ENCODE results near the gene ACSL4.
"Not testable (repeated sequence)": the region's sequence is repeated elsewhere in the genome, so short reads cannot be mapped to it uniquely, and the experiment has no call there.

ACSL4 gene

DNA sequence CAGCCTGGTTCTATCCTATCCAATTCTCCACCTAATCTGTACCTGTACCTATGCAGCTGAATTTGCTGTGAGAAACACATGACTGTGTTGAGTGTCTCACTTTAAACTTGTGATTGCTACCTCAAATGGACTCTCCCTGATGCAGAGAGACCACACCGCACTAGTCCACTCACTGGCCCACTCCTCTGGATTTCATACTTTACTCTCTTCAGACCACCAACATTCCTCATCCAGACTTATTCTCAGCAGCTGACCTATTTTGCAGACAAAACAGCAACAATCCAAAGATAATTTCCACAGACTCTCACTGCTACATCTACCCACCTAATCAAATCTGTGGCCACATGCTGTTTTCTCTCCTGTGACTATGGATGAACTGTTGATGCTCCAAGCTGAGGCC lies 45.2 kb downstream of the ACSL4 start:
- POLR2A ChIA-PET (ENCODE audit: low non-redundant PET) = no interaction called here
- no peak for DNase-seq (ENCODE audit: low spot score)
- CTCF ChIA-PET = no interaction called here

GRCh38 chrX:109685656-109686078 lies 47.4 kb downstream of the ACSL4 start:
- TF ChIP-seq CTCF (conservative IDR thresholded peaks at IDR 0.05; ENCODE audit: low read depth) = no peak
- ChIA-PET CTCF (interaction anchor here (0.7 kb wide), 1 partner anchor 24 kb away, joined by 5 read pairs; no protein-coding TSS in a partner anchor), POLR2A (ENCODE audit: low non-redundant PET) (no interaction called here)
- DNase-seq (ENCODE audit: low spot score) = no peak
- H3K27ac ChIP-seq = no peak overlapping the region

More for the DNA sequence above, 45.2 kb downstream of the ACSL4 start:
- H3K27ac ChIP-seq = no peak overlapping the region
- TF ChIP-seq CTCF (conservative IDR thresholded peaks at IDR 0.05; ENCODE audit: low read depth) = no peak

DNA sequence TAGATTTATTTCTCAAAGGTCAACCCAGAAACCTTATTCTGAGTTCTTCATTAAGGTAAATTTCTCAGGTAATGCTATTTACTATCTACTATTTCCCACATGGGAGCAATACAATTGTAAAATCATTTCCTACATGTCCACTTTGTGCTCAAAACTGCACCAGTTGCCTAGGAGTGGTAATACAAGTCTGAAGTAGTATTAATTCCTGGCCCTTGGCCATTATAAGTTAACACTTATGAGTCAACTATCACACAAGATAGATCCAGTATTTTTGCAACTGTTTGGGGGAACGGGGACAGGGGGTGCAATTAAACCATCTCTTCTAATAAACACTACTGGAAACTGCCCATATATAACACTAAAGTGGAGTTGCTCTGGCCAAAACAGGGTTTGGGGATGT lies 48.9 kb downstream of the ACSL4 start:
- TF ChIP-seq CTCF (conservative IDR thresholded peaks at IDR 0.05; ENCODE audit: low read depth) = no peak
- no peak overlapping the region for H3K27ac ChIP-seq
- POLR2A ChIA-PET (ENCODE audit: low non-redundant PET) = no interaction called here
- CTCF ChIA-PET = interaction anchor here (0.7 kb wide), 1 partner anchor 173 kb away, joined by 3 read pairs; no protein-coding TSS in a partner anchor
- no peak for DNase-seq (ENCODE audit: low spot score)

DNA sequence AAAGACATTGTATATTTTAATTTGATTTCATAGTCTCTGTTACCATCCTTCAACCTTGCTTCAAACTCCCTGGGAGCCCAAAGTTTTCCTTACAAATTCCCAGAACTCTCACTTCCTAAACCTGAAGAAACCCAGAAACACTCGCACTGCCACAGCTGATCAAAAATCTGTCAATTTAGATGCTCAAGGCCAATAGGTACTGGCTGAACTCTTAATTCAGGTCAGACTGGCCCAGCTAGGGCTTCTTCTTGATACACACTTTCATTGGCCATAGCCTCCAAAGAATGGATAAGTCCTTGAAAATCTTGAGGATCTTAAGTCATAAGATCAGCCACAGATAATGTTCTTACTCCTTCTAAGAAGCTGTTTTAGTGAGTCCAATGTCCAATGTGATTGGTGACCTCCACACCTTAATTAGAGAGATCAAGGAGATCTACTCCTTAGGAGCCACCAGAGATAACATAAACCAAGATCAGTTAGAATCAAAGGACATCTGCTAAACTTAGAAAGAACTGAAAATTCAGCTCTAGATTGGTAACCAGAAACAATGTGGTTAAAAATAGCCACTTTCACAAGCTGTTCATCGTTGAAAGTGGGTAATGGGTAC lies 51.5 kb downstream of the ACSL4 start:
- DNase-seq (ENCODE audit: low spot score) = no peak
- POLR2A ChIA-PET (ENCODE audit: low non-redundant PET) = no interaction called here
- CTCF ChIA-PET = interaction anchor here (1.0 kb wide), 1 partner anchor 175 kb away, joined by 4 read pairs; no protein-coding TSS in a partner anchor
- TF ChIP-seq CTCF (conservative IDR thresholded peaks at IDR 0.05; ENCODE audit: low read depth) = no peak
- H3K27ac ChIP-seq = no peak overlapping the region

GRCh38 chrX:109679820-109680219 lies 53.2 kb downstream of the ACSL4 start:
- CTCF ChIA-PET = no interaction called here
- POLR2A ChIA-PET (ENCODE audit: low non-redundant PET) = no interaction called here
- H3K27ac ChIP-seq = no peak overlapping the region
- DNase-seq (ENCODE audit: low spot score) = no peak
- TF ChIP-seq CTCF (conservative IDR thresholded peaks at IDR 0.05; ENCODE audit: low read depth) = no peak

- ChIA-PET POLR2A (ENCODE audit: low non-redundant PET) (no interaction called here), CTCF (no interaction called here)
- H3K27ac ChIP-seq = no peak overlapping the region
- DNase-seq (ENCODE audit: low spot score) = no peak
- no peak for TF ChIP-seq CTCF (conservative IDR thresholded peaks at IDR 0.05; ENCODE audit: low read depth)
These were observed 60.8 kb downstream of the ACSL4 start for GRCh38 chrX:109672239-109672638.

- DNase-seq (ENCODE audit: low spot score); POLR2A ChIA-PET (ENCODE audit: low non-redundant PET); H3K27ac ChIP-seq; CTCF ChIA-PET: not testable (repeated sequence)
These were observed 61.9 kb downstream of the ACSL4 start for GRCh38 chrX:109671170-109671569.
